PC-9 (cell line): Measurements from ENCODE around the gene FMO5. TPM values are rescaled to one million over a fixed set of nuclear protein-coding genes. Genes with fewer than 3 reads are reported as not detected.

Experiments
- BruUV-seq: library from RNA; stranded (reverse); fragments of 400-500 nt; replicated peaks from 2 replicates; lab custom pipeline; 2021; lab: Mats Ljungman, UMichigan
- CTCF ChIA-PET: fragments of 300-600 bp; sonication (Branson Sonifier 250); formaldehyde crosslinking; loops from one replicate; lab custom pipeline; 2022; ENCODE audit warnings: antibody characterized with exemption; lab: Charles Lee
- POLR2A ChIA-PET: fragments of 300-600 bp; sonication (Branson Sonifier 250); formaldehyde crosslinking; loops from one replicate; lab custom pipeline; 2022; ENCODE audit warnings: antibody characterized with exemption; ENCODE audit not compliant: unreplicated experiment; lab: Charles Lee
- DNase-seq, 2 experiments: peaks; one replicate each; pipeline versions ENCODE4 v3.0.0 to v3.0.0-alpha.2; 2015 to 2022; ENCODE audit warnings: mixed read lengths in 1 of 2
- H2AFZ ChIP-seq: fragments of 200-600 bp; sonication (generic); 2 replicates; pipeline ENCODE4 v1.8.1; 2017; ENCODE audit warnings: antibody characterized with exemption
- H3F3A ChIP-seq: fragments of 200-600 bp; sonication (generic); 2 replicates; pipeline ENCODE4 v1.8.1; 2017; ENCODE audit warnings: antibody characterized with exemption, mild to moderate bottlenecking, low read depth; ENCODE audit not compliant: insufficient read depth
- H3K27ac ChIP-seq: fragments of 200-600 bp; sonication (generic); 2 replicates; pipeline ENCODE4 v1.6.1; 2016; ENCODE audit warnings: mixed run types
- H3K27me3 ChIP-seq: fragments of 200-600 bp; sonication (generic); 2 replicates; pipeline ENCODE4 v1.6.1; 2016; ENCODE audit warnings: low read depth, mixed run types; ENCODE audit not compliant: insufficient read depth
- H3K36me3 ChIP-seq: fragments of 200-600 bp; sonication (generic); 2 replicates; pipeline ENCODE4 v1.6.1; 2016; ENCODE audit warnings: low read depth, mixed run types
- H3K4me1 ChIP-seq: fragments of 200-600 bp; sonication (generic); replicated peaks from 2 replicates; pipeline ENCODE4 v1.6.1; 2016; ENCODE audit warnings: mixed run types; ENCODE audit not compliant: insufficient read depth
- H3K4me2 ChIP-seq: fragments of 200-600 bp; sonication (generic); 2 replicates; pipeline ENCODE4 v1.6.1; 2017; ENCODE audit warnings: mixed run types
- H3K4me3 ChIP-seq: fragments of 200-600 bp; sonication (generic); 2 replicates; pipeline ENCODE4 v1.6.1; 2016; ENCODE audit warnings: mixed run types
- H3K79me2 ChIP-seq: fragments of 200-600 bp; sonication (generic); 2 replicates; pipeline ENCODE4 v1.6.1; 2017; ENCODE audit warnings: low read depth, mixed run types
- H3K9me2 ChIP-seq: fragments of 200-600 bp; sonication (generic); 2 replicates; pipeline ENCODE4 v1.8.1; 2017; ENCODE audit warnings: mild to moderate bottlenecking; ENCODE audit not compliant: insufficient read depth
- H3K9me3 ChIP-seq: fragments of 200-600 bp; sonication (generic); 2 replicates; pipeline ENCODE4 v1.8.1; 2016; ENCODE audit warnings: low read depth; ENCODE audit not compliant: insufficient read depth
- H4K20me1 ChIP-seq: fragments of 200-600 bp; sonication (generic); 2 replicates; pipeline ENCODE4 v1.8.1; 2017; ENCODE audit not compliant: insufficient read depth
- EZH2 ChIP-seq: fragments of 200-600 bp; sonication (generic); IDR thresholded peaks from 2 replicates; pipeline ENCODE4 v1.8.0; 2017; ENCODE audit warnings: antibody characterized with exemption, low read depth
- intact Hi-C: fragments of 100-400 bp; cut with micrococcal nuclease; formaldehyde crosslinking; loops from one replicate; pipeline ENCODE4 v1.10.0; 2022; ENCODE audit not compliant: unreplicated experiment
- total RNA-seq: library from RNA; stranded (reverse); gene quantifications from 2 replicates; pipeline ENCODE4 v1.2.3, GENCODE V29; 2021
- TF ChIP-seq, protein P1 (sequence below): fragments of 200-600 bp; sonication (generic); conservative IDR thresholded peaks from 2 replicates; pipeline ENCODE4 v1.6.1; 2017; ENCODE audit warnings: mixed run types, antibody characterized with exemption, mild to moderate bottlenecking, moderate library complexity

Gene FMO5
- total RNA-seq, 1 experiment from 2014 or later, result 1.3 TPM

DNA sequence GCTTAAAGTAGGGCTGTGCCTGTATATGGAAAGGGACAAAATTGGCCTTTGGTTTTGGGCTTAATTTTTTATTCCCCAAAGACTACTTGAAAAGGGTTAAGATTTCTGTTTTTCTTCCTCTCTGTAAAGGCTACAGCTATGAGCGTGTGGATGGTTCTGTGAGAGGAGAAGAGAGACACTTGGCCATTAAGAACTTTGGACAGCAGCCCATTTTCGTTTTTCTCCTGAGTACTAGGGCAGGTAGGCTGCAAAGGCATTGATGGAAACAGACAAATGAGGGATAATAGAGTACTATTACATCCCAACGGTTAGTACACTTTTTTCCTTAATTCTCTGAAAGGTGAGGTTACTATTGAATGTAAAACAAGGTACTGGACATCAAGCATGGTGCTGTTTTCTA is 46.9 kb upstream of the FMO5 start:
- Histone ChIP-seq H3K27me3 (no peaks in the 10 kb centered on the region), H3K4me1 (peaks cover 12% of the 10 kb centered on the region), H3K36me3 (peaks cover 16% of the 10 kb centered on the region), H3K27ac (0 out of 2 replicates have a peak overlapping the region, but pooled peaks have one; percentile 89), H4K20me1 (no peaks in the 10 kb centered on the region), H3K4me2 (no peak overlapping the region), H3F3A (peaks cover 8% of the 10 kb centered on the region; the same call in 1 of the 2 replicates), H3K9me3 (no peaks in the 10 kb centered on the region), H2AFZ (no peak overlapping the region), H3K9me2 (no peaks in the 10 kb centered on the region), H3K79me2 (no peaks in the 10 kb centered on the region), H3K4me3 (no peak overlapping the region)
- ChIA-PET POLR2A (no interaction called here), CTCF (no interaction called here)
- intact Hi-C loops, result loop anchor here (2.0 to 5.0 kb wide), 3 partner anchors 120 to 370 kb away; no protein-coding TSS in a partner anchor
- no peak for TF ChIP-seq EZH2
- TF ChIP-seq, protein P1, sequence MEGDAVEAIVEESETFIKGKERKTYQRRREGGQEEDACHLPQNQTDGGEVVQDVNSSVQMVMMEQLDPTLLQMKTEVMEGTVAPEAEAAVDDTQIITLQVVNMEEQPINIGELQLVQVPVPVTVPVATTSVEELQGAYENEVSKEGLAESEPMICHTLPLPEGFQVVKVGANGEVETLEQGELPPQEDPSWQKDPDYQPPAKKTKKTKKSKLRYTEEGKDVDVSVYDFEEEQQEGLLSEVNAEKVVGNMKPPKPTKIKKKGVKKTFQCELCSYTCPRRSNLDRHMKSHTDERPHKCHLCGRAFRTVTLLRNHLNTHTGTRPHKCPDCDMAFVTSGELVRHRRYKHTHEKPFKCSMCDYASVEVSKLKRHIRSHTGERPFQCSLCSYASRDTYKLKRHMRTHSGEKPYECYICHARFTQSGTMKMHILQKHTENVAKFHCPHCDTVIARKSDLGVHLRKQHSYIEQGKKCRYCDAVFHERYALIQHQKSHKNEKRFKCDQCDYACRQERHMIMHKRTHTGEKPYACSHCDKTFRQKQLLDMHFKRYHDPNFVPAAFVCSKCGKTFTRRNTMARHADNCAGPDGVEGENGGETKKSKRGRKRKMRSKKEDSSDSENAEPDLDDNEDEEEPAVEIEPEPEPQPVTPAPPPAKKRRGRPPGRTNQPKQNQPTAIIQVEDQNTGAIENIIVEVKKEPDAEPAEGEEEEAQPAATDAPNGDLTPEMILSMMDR, result no peak
- no peak for DNase-seq
- BruUV-seq, result no TSS peak

DNA sequence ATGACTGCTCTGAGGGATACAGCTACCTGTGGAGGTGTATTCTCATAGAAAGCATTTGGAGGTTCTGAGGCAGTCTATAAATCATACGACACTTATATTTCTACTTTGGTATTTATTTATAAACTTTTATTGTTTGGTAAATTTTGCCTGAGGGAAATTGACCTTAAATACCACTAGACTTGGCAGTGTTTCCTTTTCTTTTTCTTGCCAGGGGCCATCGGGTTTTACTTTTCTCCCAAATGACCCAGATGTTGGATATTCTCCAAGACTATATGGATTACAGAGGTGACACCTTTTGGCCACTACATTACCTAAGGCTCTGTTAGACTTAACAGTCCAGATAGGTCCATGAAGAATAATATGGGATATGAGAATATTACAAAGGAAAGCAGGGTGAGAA is 45.6 kb upstream of the FMO5 start:
- TF ChIP-seq, protein P1, result no peak
- TF ChIP-seq EZH2, result no peak
- H3K27ac ChIP-seq, result no peak overlapping the region
- H3K4me1 ChIP-seq, result peaks cover 12% of the 10 kb centered on the region
- H4K20me1 ChIP-seq, result no peaks in the 10 kb centered on the region
- H3K4me3 ChIP-seq, result no peak overlapping the region
- ChIA-PET CTCF (no interaction called here), POLR2A (no interaction called here)
- H2AFZ ChIP-seq, result no peak overlapping the region
- BruUV-seq, result no TSS peak
- H3K9me2 ChIP-seq, result no peaks in the 10 kb centered on the region
- no peaks in the 10 kb centered on the region for H3K27me3 ChIP-seq
- no peaks in the 10 kb centered on the region for H3K9me3 ChIP-seq
- intact Hi-C loops, result loop anchor here (5.0 kb wide), 2 partner anchors 122 to 372 kb away; no protein-coding TSS in a partner anchor
- no peaks in the 10 kb centered on the region for H3K79me2 ChIP-seq
- peaks cover 20% of the 10 kb centered on the region for H3K36me3 ChIP-seq
- peaks cover 8% of the 10 kb centered on the region; the same call in 1 of the 2 replicates for H3F3A ChIP-seq
- no peak overlapping the region for H3K4me2 ChIP-seq
- DNase-seq, result no peak

DNA sequence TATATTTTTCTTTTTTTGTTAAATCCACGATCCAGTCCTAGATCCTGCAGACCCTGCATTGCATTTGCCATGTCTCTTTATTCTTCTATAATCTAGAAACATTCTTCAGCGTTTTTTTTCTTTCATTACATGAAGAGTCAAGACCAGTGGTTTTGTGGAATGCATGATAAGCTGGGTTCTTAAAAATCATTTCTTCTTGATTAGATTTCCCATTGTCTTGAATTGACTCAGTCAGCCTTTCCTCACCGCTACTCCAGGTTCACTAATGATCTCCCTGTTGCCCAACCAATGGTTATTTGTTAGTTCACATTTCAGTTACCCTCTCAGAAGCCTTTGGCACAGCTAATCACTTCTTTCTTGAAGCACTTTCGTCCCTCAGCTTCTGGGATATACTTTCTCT is 42.6 kb upstream of the FMO5 start:
- Histone ChIP-seq H3K27ac (no peak overlapping the region), H3K4me3 (no peak overlapping the region), H3F3A (peaks cover 1% of the 10 kb centered on the region; the same call in 1 of the 2 replicates), H3K4me2 (no peak overlapping the region), H3K36me3 (peaks cover 28% of the 10 kb centered on the region), H3K9me3 (no peaks in the 10 kb centered on the region), H3K4me1 (0 out of 2 replicates have a peak, but pooled peaks cover 2% of the 10 kb centered on the region), H2AFZ (no peak overlapping the region), H3K79me2 (no peaks in the 10 kb centered on the region), H3K9me2 (no peaks in the 10 kb centered on the region), H3K27me3 (no peaks in the 10 kb centered on the region), H4K20me1 (no peaks in the 10 kb centered on the region)
- TF ChIP-seq EZH2, result no peak
- TF ChIP-seq, protein P1, result no peak
- ChIA-PET POLR2A (no interaction called here), CTCF (no interaction called here)
- no peak for DNase-seq
- intact Hi-C loops, result no loop called here
- no TSS peak for BruUV-seq
